ENCODE data around the gene LEF1. TPM values are rescaled to one million over a fixed set of nuclear protein-coding genes. Genes with fewer than 3 reads are reported as not detected.

LEF1 gene
- total and polyA plus RNA-seq, 9 of the 15 experiments (the other 6 are each of a cell fraction or from before 2014, with no cell fraction given), result 15.1 to 81.1 (median 29.7) TPM

DNA sequence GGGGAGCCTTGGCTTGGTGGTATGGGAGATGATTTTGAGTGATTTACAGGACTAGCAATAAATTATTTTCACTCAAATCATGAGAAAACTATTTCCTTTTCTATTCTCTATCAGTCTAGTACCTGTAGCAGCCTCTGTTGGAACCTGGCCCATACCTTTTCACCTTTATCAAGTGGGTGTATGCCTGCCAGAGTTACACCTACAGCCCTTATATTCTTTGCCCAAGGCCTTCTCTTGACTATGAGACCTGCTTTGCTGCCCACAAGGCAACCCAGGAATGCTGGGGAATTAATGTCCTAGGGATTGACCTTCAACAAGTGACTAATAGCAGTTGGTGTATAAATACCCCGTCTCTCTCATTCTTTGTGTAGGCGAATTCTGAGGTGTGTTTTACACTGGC lies 20.0 kb upstream of the LEF1 start (continued):
- TF ChIP-seq, protein P1, sequence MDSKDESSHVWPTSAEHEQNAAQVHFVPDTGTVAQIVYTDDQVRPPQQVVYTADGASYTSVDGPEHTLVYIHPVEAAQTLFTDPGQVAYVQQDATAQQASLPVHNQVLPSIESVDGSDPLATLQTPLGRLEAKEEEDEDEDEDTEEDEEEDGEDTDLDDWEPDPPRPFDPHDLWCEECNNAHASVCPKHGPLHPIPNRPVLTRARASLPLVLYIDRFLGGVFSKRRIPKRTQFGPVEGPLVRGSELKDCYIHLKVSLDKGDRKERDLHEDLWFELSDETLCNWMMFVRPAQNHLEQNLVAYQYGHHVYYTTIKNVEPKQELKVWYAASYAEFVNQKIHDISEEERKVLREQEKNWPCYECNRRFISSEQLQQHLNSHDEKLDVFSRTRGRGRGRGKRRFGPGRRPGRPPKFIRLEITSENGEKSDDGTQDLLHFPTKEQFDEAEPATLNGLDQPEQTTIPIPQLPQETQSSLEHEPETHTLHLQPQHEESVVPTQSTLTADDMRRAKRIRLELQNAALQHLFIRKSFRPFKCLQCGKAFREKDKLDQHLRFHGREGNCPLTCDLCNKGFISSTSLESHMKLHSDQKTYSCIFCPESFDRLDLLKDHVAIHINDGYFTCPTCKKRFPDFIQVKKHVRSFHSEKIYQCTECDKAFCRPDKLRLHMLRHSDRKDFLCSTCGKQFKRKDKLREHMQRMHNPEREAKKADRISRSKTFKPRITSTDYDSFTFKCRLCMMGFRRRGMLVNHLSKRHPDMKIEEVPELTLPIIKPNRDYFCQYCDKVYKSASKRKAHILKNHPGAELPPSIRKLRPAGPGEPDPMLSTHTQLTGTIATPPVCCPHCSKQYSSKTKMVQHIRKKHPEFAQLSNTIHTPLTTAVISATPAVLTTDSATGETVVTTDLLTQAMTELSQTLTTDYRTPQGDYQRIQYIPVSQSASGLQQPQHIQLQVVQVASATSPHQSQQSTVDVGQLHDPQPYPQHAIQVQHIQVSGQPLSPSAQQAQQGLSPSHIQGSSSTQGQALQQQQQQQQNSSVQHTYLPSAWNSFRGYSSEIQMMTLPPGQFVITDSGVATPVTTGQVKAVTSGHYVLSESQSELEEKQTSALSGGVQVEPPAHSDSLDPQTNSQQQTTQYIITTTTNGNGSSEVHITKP (IDR thresholded peaks at IDR 0.05; ENCODE audit: partially characterized antibody), result no peak
- TF ChIP-seq ZFX (CRISPR knock-in tag; IDR thresholded peaks at IDR 0.05) (no peak), TEAD2 (tag; IDR thresholded peaks at IDR 0.05) (no peak)

DNA sequence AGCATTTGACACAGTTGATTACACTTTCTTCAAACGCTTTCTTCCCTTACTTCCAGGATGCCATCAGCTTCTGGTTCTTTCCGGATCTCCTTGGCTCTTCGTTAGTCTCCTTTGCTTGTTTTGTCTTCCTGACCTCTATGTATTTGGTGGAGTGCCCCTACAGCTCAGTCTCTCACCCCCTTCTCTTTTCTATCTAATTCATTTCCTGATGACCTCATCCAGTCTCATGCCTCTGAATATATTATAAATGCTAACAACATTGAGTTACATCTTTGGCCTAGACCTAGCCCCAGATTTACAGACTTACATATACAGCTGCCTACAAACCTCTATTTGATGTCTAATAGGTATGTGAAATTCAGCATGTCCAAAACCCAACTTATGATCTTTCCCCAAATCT lies 16.5 kb upstream of the LEF1 start:
- intact Hi-C loops (cut with micrococcal nuclease) (no loop called here), in situ Hi-C loops (cut with MboI) (no loop called here)
- Histone ChIP-seq H3K27ac (ENCODE audit: extremely low read depth, low read depth, low read length) (no peak overlapping the region), H4K20me1 (replicated peaks; ENCODE audit: control insufficient read depth, insufficient read depth, low read length) (no peaks in the 10 kb centered on the region), H3K9me3 (replicated peaks; ENCODE audit: control insufficient read depth, insufficient read depth, low read depth, low read length) (no peaks in the 10 kb centered on the region), H3K36me3 (ENCODE audit: control insufficient read depth, insufficient read depth, low read length) (no peaks in the 10 kb centered on the region), H2AFZ (ENCODE audit: low read depth, low read length) (no peak overlapping the region), H3K9ac (ENCODE audit: insufficient read depth in 1 of 2, low read depth in 2 of 2, low read length in 2 of 2) (no peak overlapping the region), H3K9me1 (ENCODE audit: control insufficient read depth, insufficient read depth, low read length) (no peaks in the 10 kb centered on the region), H3K79me2 (ENCODE audit: control insufficient read depth, insufficient read depth, low read length) (no peaks in the 10 kb centered on the region), H3K4me2 (ENCODE audit: insufficient read depth, low read length) (no peak overlapping the region), H3K27me3 (ENCODE audit: control insufficient read depth in 2 of 2, insufficient read depth in 2 of 2, low read length in 2 of 2) (no peaks in the 10 kb centered on the region), H3K4me3 (no peak overlapping the region), H3K4me1 (replicated peaks in 1 of 2; ENCODE audit: control insufficient read depth in 2 of 2, insufficient read depth in 2 of 2, low read length in 2 of 2) (no peaks in the 10 kb centered on the region)
- ChIA-PET CTCF (ENCODE audit: low intra/inter-chr PET ratio) (no interaction called here), POLR2A (no interaction called here)
- FAIRE-seq, result no peak
- TF ChIP-seq, protein P2, sequence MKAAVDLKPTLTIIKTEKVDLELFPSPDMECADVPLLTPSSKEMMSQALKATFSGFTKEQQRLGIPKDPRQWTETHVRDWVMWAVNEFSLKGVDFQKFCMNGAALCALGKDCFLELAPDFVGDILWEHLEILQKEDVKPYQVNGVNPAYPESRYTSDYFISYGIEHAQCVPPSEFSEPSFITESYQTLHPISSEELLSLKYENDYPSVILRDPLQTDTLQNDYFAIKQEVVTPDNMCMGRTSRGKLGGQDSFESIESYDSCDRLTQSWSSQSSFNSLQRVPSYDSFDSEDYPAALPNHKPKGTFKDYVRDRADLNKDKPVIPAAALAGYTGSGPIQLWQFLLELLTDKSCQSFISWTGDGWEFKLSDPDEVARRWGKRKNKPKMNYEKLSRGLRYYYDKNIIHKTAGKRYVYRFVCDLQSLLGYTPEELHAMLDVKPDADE (conservative IDR thresholded peaks at IDR 0.05; ENCODE audit: control insufficient read depth, low read depth, low read length), result no peak
- TF ChIP-seq, protein P3, sequence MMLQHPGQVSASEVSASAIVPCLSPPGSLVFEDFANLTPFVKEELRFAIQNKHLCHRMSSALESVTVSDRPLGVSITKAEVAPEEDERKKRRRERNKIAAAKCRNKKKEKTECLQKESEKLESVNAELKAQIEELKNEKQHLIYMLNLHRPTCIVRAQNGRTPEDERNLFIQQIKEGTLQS (IDR thresholded peaks at IDR 0.05), result 0 out of 2 replicates have a peak, but pooled peaks have one; percentile 39
- TF ChIP-seq, protein P3 (CRISPR knock-in tag; conservative IDR thresholded peaks at IDR 0.05), result no peak
- ATAC-seq, result no peak
- DNase-seq (ENCODE audit: extremely low read depth in 1 of 4, low spot score in 3 of 4), result no peak
- WGBS (ENCODE audit: insufficient coverage, low coverage, missing lambda C conversion rate), result 54% methylated on average over 3 of the region's 3 CpGs
- no TSS peak for BruUV-seq (replicated peaks)

Data from K562 (cell line).